HCT116 (cell line): ENCODE results near the gene MOB3B. TPM values are rescaled to one million over a fixed set of nuclear protein-coding genes. Genes with fewer than 3 reads are reported as not detected.

Source experiments
- ATAC-seq: fragments of 200-7000 bp; cut with Tn5 transposase; 2 replicates; pipeline ENCODE4 v1.9.1; 2020; ENCODE audit warnings: mild to moderate bottlenecking, moderate library complexity
- BruUV-seq: library from RNA; stranded (reverse); fragments of 400-500 nt; replicated peaks from 2 replicates; lab custom pipeline; 2021; lab: Mats Ljungman, UMichigan
- CTCF ChIA-PET: fragments of 300-600 bp; sonication (Branson Sonifier 250); formaldehyde crosslinking; loops from one replicate; lab custom pipeline; 2021; ENCODE audit warnings: antibody characterized with exemption; lab: Charles Lee
- POLR2A ChIA-PET: fragments of 300-600, 350-600 bp; sonication (Branson Sonifier 250); formaldehyde crosslinking; loops from one replicate; lab custom pipeline; 2021; ENCODE audit warnings: antibody characterized with exemption; lab: Charles Lee
- RAD21 ChIA-PET, 2 experiments: fragments of 300-600 bp; sonication (Branson Sonifier 250); formaldehyde crosslinking; loops; one replicate each; lab custom pipeline; 2023; ENCODE audit warnings: low total read pairs in 2 of 2; ENCODE audit not compliant: uncharacterized antibody in 2 of 2, unreplicated experiment in 2 of 2, low non-redundant PET in 1 of 2; lab: Charles Lee
- DNase-seq: peaks from one replicate; pipeline ENCODE4 v3.0.0-alpha.2; 2010; ENCODE audit warnings: low read depth, low spot score
- H2AFZ ChIP-seq: fragments of 200-600 bp; shearing (Covaris generic), sonication (generic); 2 replicates; pipeline ENCODE4 v1.6.1; 2017; ENCODE audit warnings: low read depth, mixed run types, mixed read lengths, antibody characterized with exemption, low read length; ENCODE audit not compliant: poor library complexity, severe bottlenecking
- H3K27ac ChIP-seq: 2 replicates; pipeline ENCODE4 v1.5.1; 2012; ENCODE audit warnings: low read depth, low read length
- H3K27me3 ChIP-seq: fragments of 200-600 bp; sonication (generic); 2 replicates; pipeline ENCODE4 v1.6.1; 2016; ENCODE audit warnings: mixed run types, low read length, mixed read lengths; ENCODE audit not compliant: insufficient read depth
- H3K36me3 ChIP-seq, 2 experiments: fragments of 200-500 bp in 1 of 2; fragments of 200-600 bp in 1 of 2; sonication (Bioruptor generic) in 1 of 2; sonication (generic) in 1 of 2; 2 replicates each; pipeline versions ENCODE4 v1.5.1 to v1.6.1; 2014 to 2016; ENCODE audit warnings: low read length in 2 of 2, inconsistent platforms in 1 of 2, mixed read lengths in 1 of 2, mixed run types in 1 of 2; ENCODE audit not compliant: insufficient read depth in 2 of 2, control insufficient read depth in 1 of 2
- H3K4me1 ChIP-seq, 2 experiments: fragments of 200-600 bp in 1 of 2; sonication (generic) in 1 of 2; 2 replicates each; pipeline versions ENCODE4 v1.5.1 to v1.6.1; 2012 to 2017; ENCODE audit warnings: low read length in 2 of 2, inconsistent platforms in 1 of 2, mild to moderate bottlenecking in 1 of 2, mixed read lengths in 1 of 2, mixed run types in 1 of 2, moderate library complexity in 1 of 2; ENCODE audit not compliant: insufficient read depth in 2 of 2, control insufficient read depth in 1 of 2
- H3K4me2 ChIP-seq: fragments of 200-600 bp; sonication (generic); 2 replicates; pipeline ENCODE4 v1.6.1; 2017; ENCODE audit warnings: mixed run types, low read length, mixed read lengths
- H3K4me3 ChIP-seq, 2 experiments: fragments of 200-600 bp in 1 of 2; sonication (generic) in 1 of 2; replicated peaks in 1 of 2; 2 replicates each; pipeline ENCODE4 v1.5.1; 2011 to 2016; ENCODE audit warnings: low read length in 2 of 2, control low read depth in 1 of 2, low read depth in 1 of 2, mild to moderate bottlenecking in 1 of 2, mixed read lengths in 1 of 2, mixed run types in 1 of 2
- H3K79me2 ChIP-seq: fragments of 200-600 bp; sonication (generic); 2 replicates; pipeline ENCODE4 v1.6.1; 2017; ENCODE audit warnings: mild to moderate bottlenecking, mixed run types, low read length, moderate library complexity, mixed read lengths; ENCODE audit not compliant: insufficient read depth
- H3K9ac ChIP-seq: fragments of 200-600 bp; sonication (generic); 2 replicates; pipeline ENCODE4 v1.6.1; 2016; ENCODE audit warnings: low read length, mixed read lengths
- H3K9me2 ChIP-seq: fragments of 200-600 bp; sonication (generic), shearing (Covaris generic); 2 replicates; pipeline ENCODE4 v1.6.1; 2017; ENCODE audit warnings: mixed run types, mild to moderate bottlenecking, moderate library complexity; ENCODE audit not compliant: insufficient read depth
- H3K9me3 ChIP-seq, 2 experiments: fragments of 200-500 bp in 1 of 2; fragments of 200-600 bp in 1 of 2; sonication (Bioruptor generic) in 1 of 2; sonication (generic) in 1 of 2; 2 replicates each; pipeline ENCODE4 v1.6.1; 2014 to 2017; ENCODE audit warnings: low read length in 2 of 2, mixed read lengths in 2 of 2, inconsistent platforms in 1 of 2, low read depth in 1 of 2, mild to moderate bottlenecking in 1 of 2, mixed run types in 1 of 2, moderate library complexity in 1 of 2; ENCODE audit not compliant: control insufficient read depth in 1 of 2, insufficient read depth in 1 of 2
- H4K20me1 ChIP-seq: fragments of 200-600 bp; sonication (generic), shearing (Covaris generic); 2 replicates; pipeline ENCODE4 v1.6.1; 2017; ENCODE audit warnings: mixed run types, mild to moderate bottlenecking, moderate library complexity; ENCODE audit not compliant: insufficient read depth
- MAX ChIP-seq: IDR thresholded peaks from 2 replicates; pipeline ENCODE4 v1.6.1; 2012
- POLR2AphosphoS5 ChIP-seq: IDR thresholded peaks from 2 replicates; pipeline ENCODE4 v1.6.1; 2011; ENCODE audit warnings: mild to moderate bottlenecking, low read depth, low read length, moderate library complexity
- RAD21 ChIP-seq: IDR thresholded peaks from 2 replicates; pipeline ENCODE4 v1.6.1; 2012; ENCODE audit warnings: low read depth, mild to moderate bottlenecking
- REST ChIP-seq: IDR thresholded peaks from 2 replicates; pipeline ENCODE4 v1.6.1; 2012; ENCODE audit warnings: low read depth
- SIN3A ChIP-seq: IDR thresholded peaks from 2 replicates; pipeline ENCODE4 v1.6.1; 2012; ENCODE audit warnings: low read depth
- ZFX ChIP-seq: fragments of 450-650 bp; IDR thresholded peaks from 2 replicates; pipeline ENCODE4 v1.6.1; 2017
- intact Hi-C: fragments of 100-400 bp; cut with micrococcal nuclease; formaldehyde crosslinking; loops from 2 replicates; pipeline ENCODE4 v1.10.0; 2022
- total RNA-seq: library from RNA; stranded (reverse); gene quantifications from one replicate; pipeline ENCODE4 v1.2.1, GENCODE V29; 2021; ENCODE audit not compliant: unreplicated experiment

The MOB3B gene
- total RNA-seq, 1 experiment from 2014 or later: 1.2 TPM

GRCh38 chr9:27534131-27534530, 4.5 kb upstream of the MOB3B start:
- no TSS peak for BruUV-seq
- POLR2A ChIA-PET: no interaction called here

GRCh38 chr9:27533311-27533710, 3.7 kb upstream of the MOB3B start:
- no peaks in the 10 kb centered on the region for H3K9me3 ChIP-seq
- ChIA-PET RAD21 (no interaction called here), POLR2A (no interaction called here), CTCF (interaction anchor here (1.4 kb wide), 1 partner anchor 200 kb away, joined by 3 read pairs; no protein-coding TSS in a partner anchor)
- no peak for TF ChIP-seq ZFX
- no peak for TF ChIP-seq RAD21
- no peak for TF ChIP-seq POLR2AphosphoS5
- no peak for TF ChIP-seq SIN3A
- no peak for TF ChIP-seq REST
- no peak overlapping the region for H3K9ac ChIP-seq
- H3K4me3 ChIP-seq: no peak overlapping the region
- peaks cover 0 to 13% of the 10 kb centered on the region in 2 experiments; a peak in 1 of 4 replicates for H3K4me1 ChIP-seq
- H3K27me3 ChIP-seq: no peaks in the 10 kb centered on the region
- H3K9me2 ChIP-seq: no peaks in the 10 kb centered on the region
- DNase-seq: no peak
- no peaks in the 10 kb centered on the region for H3K79me2 ChIP-seq
- H3K27ac ChIP-seq: no peak overlapping the region
- H3K4me2 ChIP-seq: no peak overlapping the region
- ATAC-seq: no peak
- no peaks in the 10 kb centered on the region for H3K36me3 ChIP-seq
- no peaks in the 10 kb centered on the region for H4K20me1 ChIP-seq
- H2AFZ ChIP-seq: no peak overlapping the region
- BruUV-seq: no TSS peak
- intact Hi-C loops: no loop called here

More at GRCh38 chr9:27534131-27534530, 4.5 kb upstream of the MOB3B start:
- Histone ChIP-seq H3K27me3 (no peaks in the 10 kb centered on the region), H3K36me3 (no peaks in the 10 kb centered on the region), H4K20me1 (no peaks in the 10 kb centered on the region), H3K4me3 (no peak overlapping the region), H2AFZ (no peak overlapping the region), H3K27ac (no peak overlapping the region), H3K9me2 (no peaks in the 10 kb centered on the region), H3K4me1 (peaks cover 0 to 6% of the 10 kb centered on the region in 2 experiments; a peak in 1 of 4 replicates)
- intact Hi-C loops: no loop called here
- ATAC-seq: no peak
- RAD21 ChIA-PET: no interaction called here
- TF ChIP-seq MAX: no peak
- TF ChIP-seq, all 23 proteins: peak for 0
- H3K9ac ChIP-seq: no peak overlapping the region
- DNase-seq: no peak
- H3K4me2 ChIP-seq: no peak overlapping the region
- CTCF ChIA-PET: interaction anchor here (0.6 to 1.4 kb wide), 2 partner anchors 14 to 201 kb away, joined by 3 read pairs; no protein-coding TSS in a partner anchor
- no peaks in the 10 kb centered on the region for H3K79me2 ChIP-seq
- H3K9me3 ChIP-seq: no peaks in the 10 kb centered on the region
